OCI-LY7 (cell line): ENCODE measurements around the gene C22orf42.
"Not testable (repeated sequence)": the region's sequence is repeated elsewhere in the genome, so short reads cannot be mapped to it uniquely, and the experiment has no call there.

Experiments used
- EZH2phosphoT487 ChIP-seq: fragments of 200-600 bp; sonication (generic); IDR thresholded peaks from 2 replicates; pipeline ENCODE4 v1.6.1; 2018; ENCODE audit warnings: low read depth, borderline replicate concordance, mild to moderate bottlenecking, mixed run types, antibody characterized with exemption, low read length, moderate library complexity, mixed read lengths
- TF ChIP-seq, protein P1 (sequence below): fragments of 200-600 bp; sonication (generic); conservative IDR thresholded peaks from 2 replicates; pipeline ENCODE4 v1.5.1; 2014; ENCODE audit warnings: mild to moderate bottlenecking, antibody characterized with exemption, low read length, moderate library complexity, mixed read lengths

DNA sequence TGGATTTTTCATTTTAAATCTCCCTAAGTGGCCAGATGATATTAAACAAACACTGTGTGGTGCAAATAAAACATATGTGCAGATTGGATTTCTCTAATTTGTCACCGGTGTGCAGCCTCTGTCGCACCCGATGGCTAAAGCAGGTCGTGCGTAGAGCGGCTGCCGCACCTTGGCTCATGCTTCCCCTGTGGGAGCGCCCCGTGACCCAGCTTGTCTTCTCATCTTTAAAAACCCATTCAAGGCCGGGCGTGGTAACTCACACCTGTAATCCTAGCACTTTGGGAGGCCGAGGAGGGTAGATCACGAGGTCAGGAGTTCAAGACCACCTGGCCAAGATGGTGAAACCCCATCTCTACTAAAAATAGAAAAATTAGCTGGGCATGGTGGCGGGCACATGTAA is 24.3 kb downstream of the C22orf42 start:
- TF ChIP-seq, protein P1, sequence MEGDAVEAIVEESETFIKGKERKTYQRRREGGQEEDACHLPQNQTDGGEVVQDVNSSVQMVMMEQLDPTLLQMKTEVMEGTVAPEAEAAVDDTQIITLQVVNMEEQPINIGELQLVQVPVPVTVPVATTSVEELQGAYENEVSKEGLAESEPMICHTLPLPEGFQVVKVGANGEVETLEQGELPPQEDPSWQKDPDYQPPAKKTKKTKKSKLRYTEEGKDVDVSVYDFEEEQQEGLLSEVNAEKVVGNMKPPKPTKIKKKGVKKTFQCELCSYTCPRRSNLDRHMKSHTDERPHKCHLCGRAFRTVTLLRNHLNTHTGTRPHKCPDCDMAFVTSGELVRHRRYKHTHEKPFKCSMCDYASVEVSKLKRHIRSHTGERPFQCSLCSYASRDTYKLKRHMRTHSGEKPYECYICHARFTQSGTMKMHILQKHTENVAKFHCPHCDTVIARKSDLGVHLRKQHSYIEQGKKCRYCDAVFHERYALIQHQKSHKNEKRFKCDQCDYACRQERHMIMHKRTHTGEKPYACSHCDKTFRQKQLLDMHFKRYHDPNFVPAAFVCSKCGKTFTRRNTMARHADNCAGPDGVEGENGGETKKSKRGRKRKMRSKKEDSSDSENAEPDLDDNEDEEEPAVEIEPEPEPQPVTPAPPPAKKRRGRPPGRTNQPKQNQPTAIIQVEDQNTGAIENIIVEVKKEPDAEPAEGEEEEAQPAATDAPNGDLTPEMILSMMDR: not testable (repeated sequence)
- not testable (repeated sequence) for TF ChIP-seq EZH2phosphoT487
